Osteoblast (primary cell): ENCODE data around the gene ARHGAP31. TPM values are rescaled to one million over a fixed set of nuclear protein-coding genes. Genes with fewer than 3 reads are reported as not detected.

ENCODE experiments used
- DNase-seq: peaks from one replicate; pipeline ENCODE4 v3.0.0; 2011; ENCODE audit warnings: low spot score, mixed read lengths; ENCODE audit not compliant: insufficient read length; ENCODE audit errors: missing footprints
- H2AFZ ChIP-seq: 2 replicates; pipeline ENCODE4 v1.6.0; 2011; ENCODE audit warnings: mild to moderate bottlenecking, low read length
- H3K27ac ChIP-seq: 2 replicates; pipeline ENCODE4 v1.5.1; 2011; ENCODE audit warnings: mild to moderate bottlenecking, low read depth, low read length, moderate library complexity
- H3K27me3 ChIP-seq: 2 replicates; pipeline ENCODE4 v1.6.0; 2012; ENCODE audit warnings: mild to moderate bottlenecking, control low read depth, inconsistent platforms, low read length, moderate library complexity; ENCODE audit not compliant: insufficient read depth
- H3K36me3 ChIP-seq: 2 replicates; pipeline ENCODE4 v1.5.1; 2011; ENCODE audit warnings: mild to moderate bottlenecking, low read length, control low read depth, moderate library complexity; ENCODE audit not compliant: insufficient read depth
- H3K4me1 ChIP-seq: 2 replicates; pipeline ENCODE4 v1.5.1; 2011; ENCODE audit warnings: mild to moderate bottlenecking, low read length, control low read depth, moderate library complexity; ENCODE audit not compliant: insufficient read depth
- H3K4me2 ChIP-seq: 2 replicates; pipeline ENCODE4 v1.6.0; 2011; ENCODE audit warnings: mild to moderate bottlenecking, low read length; ENCODE audit not compliant: insufficient read depth
- H3K4me3 ChIP-seq: fragments of 200-600 bp; sonication (generic); 3 replicates; pipeline ENCODE4 v1.5.1; 2012; ENCODE audit warnings: mild to moderate bottlenecking, low read length, inconsistent platforms; ENCODE audit not compliant: insufficient read depth
- H3K79me2 ChIP-seq: 2 replicates; pipeline ENCODE4 v1.6.0; 2012; ENCODE audit warnings: mild to moderate bottlenecking, low read length, control low read depth, inconsistent platforms; ENCODE audit not compliant: insufficient read depth
- H3K9me3 ChIP-seq: 2 replicates; pipeline ENCODE4 v1.5.1; 2011; ENCODE audit warnings: low read depth, low read length, control low read depth
- H4K20me1 ChIP-seq: 2 replicates; pipeline ENCODE4 v1.6.0; 2012; ENCODE audit warnings: mild to moderate bottlenecking, low read length, control low read depth; ENCODE audit not compliant: insufficient read depth
- CTCF ChIP-seq: IDR thresholded peaks from 2 replicates; pipeline ENCODE4 v1.5.1; 2011; ENCODE audit warnings: mild to moderate bottlenecking, low read depth, low read length, moderate library complexity; ENCODE audit errors: extremely low read depth
- total RNA-seq: library from RNA; depleted of rRNA; stranded (reverse); fragments of >200 nt; gene quantifications from 2 replicates; pipeline ENCODE4 v1.2.3, GENCODE V29; 2012

The ARHGAP31 gene
- total RNA-seq, 1 donor = 56.5 TPM

- Histone ChIP-seq H3K27me3 (no peaks in the 10 kb centered on the region), H3K9me3 (no peaks in the 10 kb centered on the region), H3K27ac (no peak overlapping the region), H3K4me2 (no peak overlapping the region), H4K20me1 (no peaks in the 10 kb centered on the region), H3K79me2 (peaks cover 75% of the 10 kb centered on the region), H3K4me1 (peaks cover 39% of the 10 kb centered on the region), H3K36me3 (peaks cover 16% of the 10 kb centered on the region), H2AFZ (no peak overlapping the region), H3K4me3 (no peak overlapping the region)
- DNase-seq = no peak
- TF ChIP-seq CTCF = no peak
Measured at GRCh38 chr3:119313461-119313860, 19.3 kb downstream of the ARHGAP31 start.

- H2AFZ ChIP-seq = no peak overlapping the region
- H3K36me3 ChIP-seq = peaks cover 8% of the 10 kb centered on the region
- no peaks in the 10 kb centered on the region for H3K27me3 ChIP-seq
- DNase-seq = no peak
- H3K9me3 ChIP-seq = no peaks in the 10 kb centered on the region
- no peak overlapping the region for H3K4me3 ChIP-seq
- TF ChIP-seq CTCF = no peak
- H3K4me2 ChIP-seq = no peak overlapping the region
- no peaks in the 10 kb centered on the region for H4K20me1 ChIP-seq
- peaks cover 26% of the 10 kb centered on the region for H3K4me1 ChIP-seq
- peaks cover 74% of the 10 kb centered on the region for H3K79me2 ChIP-seq
- no peak overlapping the region for H3K27ac ChIP-seq
Measured at GRCh38 chr3:119314821-119315220, 20.6 kb downstream of the ARHGAP31 start.

GRCh38 chr3:119315600-119316312 lies 21.6 kb downstream of the ARHGAP31 start:
- no peaks in the 10 kb centered on the region for H4K20me1 ChIP-seq
- H3K27ac ChIP-seq = no peak overlapping the region
- H3K9me3 ChIP-seq = no peaks in the 10 kb centered on the region
- no peaks in the 10 kb centered on the region for H3K27me3 ChIP-seq
- DNase-seq = no peak
- H3K4me3 ChIP-seq = no peak overlapping the region
- peaks cover 8% of the 10 kb centered on the region for H3K36me3 ChIP-seq
- TF ChIP-seq CTCF = no peak
- no peak overlapping the region for H3K4me2 ChIP-seq
- H2AFZ ChIP-seq = no peak overlapping the region
- peaks cover 16% of the 10 kb centered on the region for H3K4me1 ChIP-seq
- peaks cover 83% of the 10 kb centered on the region for H3K79me2 ChIP-seq

- Histone ChIP-seq H3K79me2 (peaks cover 81% of the 10 kb centered on the region), H3K9me3 (no peaks in the 10 kb centered on the region), H3K4me1 (peaks cover 11% of the 10 kb centered on the region), H2AFZ (no peak overlapping the region), H4K20me1 (no peaks in the 10 kb centered on the region), H3K4me3 (no peak overlapping the region), H3K27ac (no peak overlapping the region), H3K4me2 (no peak overlapping the region), H3K36me3 (peaks cover 8% of the 10 kb centered on the region), H3K27me3 (no peaks in the 10 kb centered on the region)
- no peak for TF ChIP-seq CTCF
- DNase-seq = no peak
Measured at GRCh38 chr3:119316313-119316670, 22.1 kb downstream of the ARHGAP31 start.
